NCI-H748 (cell line): ENCODE data around the gene VAV2.

Experiments
- DNase-seq: peaks from one replicate; lab custom pipeline; 2025; ENCODE audit not compliant: unreplicated experiment; lab: John Stamatoyannopoulos, UW

Gene VAV2

DNA sequence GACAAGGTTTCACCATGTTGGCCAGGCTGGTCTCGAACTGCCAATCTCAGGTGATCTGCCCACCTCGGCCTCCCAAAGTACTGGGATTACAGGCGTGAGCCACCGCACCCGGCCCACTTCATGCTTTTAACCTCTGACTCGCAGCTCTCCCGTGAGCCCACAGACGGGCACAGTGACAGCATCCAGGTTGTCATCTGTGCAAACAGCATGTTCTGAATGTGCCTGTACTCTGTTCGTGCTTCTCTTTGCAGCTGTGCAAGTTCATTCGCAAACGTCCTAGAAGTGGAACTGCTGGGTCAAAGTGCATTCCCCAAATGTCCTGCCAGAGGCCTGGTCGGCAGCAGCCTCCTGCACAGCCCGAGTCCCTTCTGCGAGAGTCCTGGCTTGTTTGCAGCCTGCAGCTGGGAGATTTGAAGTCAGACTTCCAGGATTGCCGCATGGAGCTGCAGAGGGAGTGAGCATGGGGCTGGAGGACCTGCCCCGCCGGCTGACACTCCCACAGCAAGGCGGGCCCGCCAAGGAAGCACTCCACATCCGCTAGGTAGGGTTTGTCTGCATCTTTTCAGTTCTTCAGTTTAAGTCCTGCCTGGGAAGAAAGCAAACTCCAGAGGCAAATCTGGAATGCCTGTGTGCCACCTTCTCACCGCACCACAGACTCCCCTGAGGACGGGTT is 36.6 kb upstream of the VAV2 start:
- DNase-seq, result no peak

DNA sequence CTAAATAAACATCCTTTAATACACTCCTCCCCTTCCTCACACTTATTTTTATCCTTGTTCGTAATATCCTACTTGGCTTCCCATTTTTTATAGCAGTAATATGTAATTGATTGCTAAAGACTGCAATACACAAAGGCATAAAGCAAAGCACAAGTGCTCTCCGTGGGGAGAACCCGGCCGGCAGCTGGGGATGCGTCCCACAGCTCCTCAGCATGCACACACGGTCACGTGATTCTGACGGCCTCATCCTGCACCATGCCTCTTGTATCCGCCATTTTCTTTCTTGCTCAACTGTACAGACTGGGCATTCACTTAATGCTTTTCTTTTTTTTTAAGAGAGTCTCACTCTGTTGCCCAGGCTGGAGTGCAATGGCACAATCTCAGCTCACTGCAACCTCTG is 36.0 kb upstream of the VAV2 start:
- no peak for DNase-seq

DNA sequence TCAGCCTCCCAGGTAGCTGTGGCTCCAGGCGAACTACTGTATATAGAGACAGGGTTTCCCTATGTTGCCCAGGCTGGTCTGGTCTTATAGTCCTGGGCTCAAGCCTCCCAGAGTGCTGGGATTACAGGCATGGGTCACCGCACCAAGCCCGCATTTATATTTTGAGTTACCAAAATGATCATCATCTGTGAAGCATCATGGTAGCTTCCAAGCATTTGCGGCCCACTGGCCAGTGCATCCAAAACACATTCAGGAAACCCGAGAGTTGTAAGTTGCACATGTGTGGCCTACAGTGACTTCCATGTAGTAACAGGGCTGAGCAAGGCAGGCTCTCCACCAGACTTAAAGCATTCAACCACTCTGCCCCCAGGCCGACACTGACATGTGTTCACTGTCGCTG is 35.4 kb upstream of the VAV2 start:
- no peak for DNase-seq

DNA sequence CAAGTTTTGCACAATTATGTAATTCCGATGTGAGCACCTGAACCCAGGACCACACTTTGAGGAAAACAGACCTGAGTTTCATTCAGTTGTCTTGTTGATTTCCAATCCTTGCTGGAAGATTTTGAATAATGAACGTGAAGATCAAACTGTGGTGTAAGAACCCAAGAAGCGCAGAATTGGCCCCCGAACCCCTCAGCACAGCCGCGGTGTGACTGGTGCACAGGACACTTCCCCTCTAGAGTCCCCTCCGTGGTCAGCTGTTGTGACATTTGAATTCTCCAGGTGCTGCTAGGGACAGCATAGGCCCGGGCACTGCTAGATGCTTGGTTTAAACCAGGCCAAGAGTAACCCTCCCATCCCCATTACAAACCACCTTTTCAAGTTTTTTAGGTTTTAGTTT is 34.9 kb upstream of the VAV2 start:
- no peak for DNase-seq

DNA sequence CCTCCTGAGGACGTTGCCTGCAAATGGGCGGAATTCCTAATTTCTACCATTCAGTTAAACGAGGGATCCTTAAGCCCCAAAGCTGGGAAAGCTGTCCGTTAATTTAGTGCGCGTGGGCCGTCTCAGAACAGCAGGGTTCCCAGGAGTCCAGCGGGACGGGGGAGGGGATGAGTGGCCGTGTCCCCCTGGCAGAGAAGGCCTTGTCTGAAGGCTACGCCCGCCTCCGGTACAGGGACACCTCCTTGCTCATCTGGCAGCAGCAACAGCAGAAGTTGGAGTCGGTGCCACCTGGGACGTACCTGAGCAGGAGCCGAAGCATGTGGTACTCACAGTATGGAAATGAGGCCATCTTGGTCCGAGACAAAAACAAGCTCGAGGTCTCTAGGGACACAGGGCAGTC is 34.5 kb upstream of the VAV2 start:
- DNase-seq, result no peak

DNA sequence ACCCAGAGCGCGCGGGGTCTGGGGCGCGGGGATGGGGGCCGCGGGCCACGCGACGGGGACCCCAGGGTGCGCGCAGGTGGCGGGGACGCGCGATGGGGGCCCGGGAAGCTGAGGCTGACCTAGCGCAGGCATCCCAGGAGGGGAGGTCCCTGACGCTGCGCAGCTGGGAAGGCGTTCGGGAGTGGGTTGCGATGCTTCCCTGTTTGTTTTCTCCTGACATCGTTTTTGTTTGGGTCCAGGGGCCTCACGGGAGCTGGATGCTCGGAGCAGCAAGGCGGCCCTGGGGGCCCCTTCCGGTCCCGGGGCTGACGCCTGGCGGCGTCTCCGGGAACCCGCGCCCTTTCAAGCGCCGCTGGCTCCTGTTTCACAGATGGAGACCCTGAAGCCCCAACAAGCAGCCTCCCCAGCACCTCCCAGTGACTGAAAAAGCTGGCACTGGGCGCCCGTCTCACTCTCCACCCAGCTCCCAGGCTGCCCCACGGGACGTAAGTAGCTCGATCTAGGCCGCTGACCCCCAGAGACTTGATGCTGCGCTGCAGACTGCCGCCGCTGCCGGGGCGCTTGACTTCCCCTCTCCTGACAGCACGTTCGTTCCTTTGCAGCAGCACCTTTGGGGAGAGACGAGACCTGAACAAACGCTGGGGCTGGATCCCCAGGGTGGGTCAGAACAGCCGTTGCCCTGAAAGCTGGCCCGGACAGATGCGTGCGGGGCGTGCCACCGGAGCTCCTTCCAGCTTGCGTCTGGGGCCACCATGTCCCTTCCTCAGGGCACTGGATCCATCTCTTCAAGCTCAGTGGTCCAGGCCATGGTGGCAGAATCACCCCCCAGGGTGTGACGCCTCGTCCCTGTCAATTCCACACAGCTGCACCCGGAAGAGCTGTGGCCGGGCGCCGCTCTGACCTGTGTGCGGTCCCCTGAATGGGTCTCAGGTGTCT is 33.8 kb upstream of the VAV2 start:
- DNase-seq, result peak; percentile 70

DNA sequence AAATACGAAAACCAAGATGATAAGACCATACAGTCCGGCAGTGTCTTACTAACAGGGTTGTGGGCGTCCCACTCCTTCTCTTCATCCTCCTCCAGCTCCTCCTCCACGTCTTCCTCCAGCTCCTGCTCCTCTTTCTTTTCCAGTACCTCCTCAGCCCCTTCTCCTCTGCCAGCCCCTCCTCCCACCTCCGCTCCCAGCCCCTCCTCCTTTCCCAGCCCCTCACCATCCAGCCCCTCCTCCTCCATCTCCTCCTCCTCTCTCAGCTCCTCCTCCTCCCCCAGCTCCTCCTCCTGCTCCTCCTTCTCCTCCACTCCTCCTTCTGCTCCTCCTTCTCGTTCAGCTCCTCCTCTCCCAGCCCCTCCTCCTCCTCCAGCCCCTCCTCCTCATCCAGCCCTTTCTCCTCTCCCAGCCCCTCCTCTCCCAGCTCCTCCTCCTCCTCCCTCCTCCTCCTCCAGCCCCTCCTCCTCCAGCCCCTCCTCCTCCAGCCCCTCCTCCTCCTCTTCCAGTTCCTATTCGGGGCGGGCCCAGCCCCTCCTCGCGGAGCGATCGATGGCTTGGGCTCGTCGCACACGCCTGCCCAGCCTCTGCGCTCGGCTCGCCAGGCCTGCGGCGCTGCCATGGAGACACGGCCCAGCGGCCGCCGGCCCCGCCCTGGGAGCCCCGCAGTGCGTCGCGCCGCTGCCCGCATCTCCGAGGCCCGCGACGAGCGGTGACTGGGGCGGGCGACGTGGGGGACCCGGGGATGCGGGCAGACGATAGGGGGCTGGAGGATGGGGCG is 32.9 kb upstream of the VAV2 start, which contains the start of gene BRD3OS:
Gene BRD3OS, plus strand, starts transcription at position 654 of the 778 bp plus-strand sequence. CDS start 1,267 bp downstream, outside the sequence.
- DNase-seq, result peak; percentile 99

DNA sequence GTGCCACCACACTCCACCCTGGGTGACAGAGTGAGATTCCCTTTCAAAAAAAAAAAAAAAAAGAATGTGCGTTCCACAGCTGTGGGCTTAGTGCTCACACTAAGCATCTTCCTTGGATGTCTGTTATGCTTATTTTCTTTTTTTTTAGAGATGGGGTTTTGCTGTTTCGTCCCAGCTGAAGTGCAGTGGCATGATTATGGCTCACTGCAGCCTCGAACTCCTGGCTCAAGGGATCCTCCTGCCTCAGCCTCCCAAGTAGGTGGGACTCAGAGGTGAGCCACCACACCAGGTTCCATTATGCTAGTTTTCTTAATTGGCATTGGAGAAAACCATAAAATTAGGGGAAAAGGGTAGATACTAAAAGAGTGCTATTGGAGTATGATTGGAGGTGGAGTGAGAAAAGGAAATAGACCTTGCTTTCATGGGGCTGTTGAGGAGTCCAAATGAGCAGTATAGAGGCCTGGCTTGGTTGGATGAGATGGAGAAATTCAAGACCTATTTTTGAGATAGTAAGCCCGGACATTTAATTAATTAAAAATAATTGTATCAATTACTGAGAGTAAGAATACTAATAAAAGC is 32.2 kb upstream of the VAV2 start:
- DNase-seq, result no peak

DNA sequence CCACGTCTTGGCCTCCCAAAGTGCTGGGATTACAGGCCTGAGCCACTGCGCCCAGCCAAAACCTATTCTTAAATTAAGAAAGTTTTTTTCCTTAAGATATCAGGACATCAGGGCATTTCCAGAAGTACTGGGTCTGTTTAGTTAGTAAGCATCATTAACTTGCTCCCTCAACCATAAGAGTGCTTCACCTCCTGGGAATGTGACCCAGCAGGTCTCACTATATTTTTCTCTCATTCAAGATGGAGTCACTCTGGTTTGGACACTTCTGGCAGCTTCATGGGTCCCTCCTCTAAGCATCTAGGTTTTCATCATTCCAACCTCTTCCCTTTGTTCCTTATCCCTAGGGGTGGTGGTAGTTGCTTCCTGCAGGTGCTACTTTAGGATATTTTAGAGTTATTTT is 22.8 kb upstream of the VAV2 start:
- no peak for DNase-seq

DNA sequence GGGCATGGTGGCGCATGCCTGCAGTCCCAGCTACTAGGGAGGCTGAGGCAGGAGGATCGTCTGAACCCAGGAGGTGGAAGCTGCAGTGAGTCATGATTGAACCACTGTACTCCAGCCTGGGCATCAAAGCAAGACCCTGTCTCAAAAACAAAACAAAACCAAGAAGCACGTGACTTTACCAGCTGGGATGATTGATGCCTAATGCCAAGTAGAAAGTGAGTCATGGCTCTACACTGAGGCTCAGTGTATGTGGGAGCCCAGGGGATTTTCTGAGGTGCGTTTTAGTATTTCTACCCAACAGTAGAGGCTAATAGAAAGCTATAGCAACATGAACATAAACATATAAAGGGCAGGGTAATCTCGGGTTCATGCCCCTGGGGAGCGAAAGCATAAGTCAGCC is 19.3 kb upstream of the VAV2 start:
- DNase-seq, result no peak

DNA sequence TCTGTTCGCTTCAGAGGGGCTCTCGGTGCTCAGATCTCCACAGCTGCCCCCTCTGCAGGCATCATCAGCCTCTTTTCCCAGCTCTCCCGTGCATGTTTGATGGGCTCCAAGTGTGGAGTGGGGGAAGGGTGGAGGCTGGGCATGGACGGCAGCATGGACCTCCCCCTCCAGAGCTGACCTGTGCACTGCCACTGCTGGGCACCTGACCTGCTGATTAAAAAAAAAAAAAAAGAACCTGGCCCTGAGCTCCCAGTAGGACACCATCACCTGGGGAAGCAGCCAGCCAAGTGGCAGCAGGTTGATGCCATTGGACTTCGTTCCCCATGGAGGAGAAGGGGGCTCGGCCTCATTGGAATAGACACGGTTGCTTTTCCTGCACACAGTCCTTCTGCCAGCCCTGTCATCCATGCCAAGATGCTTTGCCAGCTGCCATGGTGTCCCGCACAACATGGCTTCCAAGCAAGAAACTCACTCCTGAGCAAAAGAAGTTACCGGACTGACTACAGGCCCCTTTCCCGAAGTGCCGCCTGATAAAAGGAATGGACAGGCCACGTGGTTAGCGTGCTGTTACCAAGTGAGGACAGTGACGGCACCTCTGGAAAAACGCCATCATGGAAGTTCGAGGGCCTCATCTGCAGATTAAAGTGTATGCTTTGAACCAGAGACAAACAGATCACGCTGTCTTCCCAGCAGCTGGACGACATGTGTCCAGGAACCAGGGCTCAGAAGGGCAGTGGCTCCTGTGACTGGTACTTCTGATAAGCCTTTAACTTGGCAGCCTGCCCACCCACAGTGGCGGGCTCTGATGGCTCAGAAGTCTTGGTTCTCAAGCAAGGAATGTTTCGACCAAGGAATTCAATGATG is 18.4 kb upstream of the VAV2 start:
- no peak for DNase-seq

DNA sequence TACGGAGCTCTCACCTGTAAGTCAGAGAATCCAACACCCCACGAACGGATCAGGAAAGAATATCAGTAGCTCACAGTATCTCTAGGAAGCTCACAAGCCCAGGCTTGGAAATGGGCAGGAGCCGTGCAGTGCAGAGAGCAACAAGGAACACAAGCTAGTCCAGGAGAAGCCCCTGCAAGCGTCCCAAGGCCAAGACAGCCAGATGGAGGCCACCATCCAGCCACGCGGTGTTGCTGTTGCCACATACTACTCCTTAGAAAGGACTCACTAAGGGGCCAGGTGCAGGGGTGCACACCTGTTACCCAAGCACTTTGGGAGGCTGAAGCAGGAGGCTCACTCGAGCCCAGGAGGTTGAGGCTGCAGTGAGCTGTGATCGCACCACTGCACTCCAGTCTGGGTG is 15.4 kb upstream of the VAV2 start:
- no peak for DNase-seq

DNA sequence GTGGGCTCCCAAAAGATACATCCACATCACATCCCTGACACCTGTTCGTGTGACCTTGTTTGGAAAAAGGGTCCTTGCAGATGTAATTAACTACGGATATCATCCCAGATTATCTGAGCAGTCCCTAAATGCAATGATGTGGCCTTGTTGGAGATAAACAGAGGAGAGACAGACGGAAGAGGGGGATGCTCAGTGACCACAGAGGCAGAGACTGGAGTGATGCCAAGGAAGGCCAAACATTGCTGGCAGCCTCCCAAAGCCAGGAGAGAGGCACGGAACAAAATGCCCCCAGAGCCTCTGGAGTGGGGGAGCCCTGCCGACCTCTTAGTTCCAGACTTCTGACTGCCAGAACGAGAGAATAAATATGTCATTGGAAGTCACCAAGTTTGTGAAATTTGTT is 15.0 kb upstream of the VAV2 start:
- DNase-seq, result peak; percentile 16

DNA sequence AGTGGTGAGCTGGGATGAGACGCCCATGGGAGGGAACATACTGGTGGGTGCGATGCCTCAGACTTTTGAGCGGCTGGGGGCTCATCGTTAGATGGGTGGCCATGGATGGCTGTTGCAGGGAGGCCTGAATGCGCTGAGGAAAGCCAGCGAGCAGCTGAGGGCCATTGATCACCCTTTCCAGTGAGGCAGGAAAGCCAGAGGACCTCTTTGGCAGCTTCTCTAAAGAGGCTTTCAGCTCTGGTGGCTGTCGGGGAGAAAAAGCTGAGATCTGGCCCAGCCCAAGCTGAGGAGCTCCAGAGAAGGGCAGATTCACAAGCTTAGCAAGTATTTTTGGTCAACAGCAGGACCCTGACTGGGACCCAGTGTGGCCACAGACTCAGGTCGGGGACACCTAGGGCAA is 13.3 kb upstream of the VAV2 start:
- no peak for DNase-seq

DNA sequence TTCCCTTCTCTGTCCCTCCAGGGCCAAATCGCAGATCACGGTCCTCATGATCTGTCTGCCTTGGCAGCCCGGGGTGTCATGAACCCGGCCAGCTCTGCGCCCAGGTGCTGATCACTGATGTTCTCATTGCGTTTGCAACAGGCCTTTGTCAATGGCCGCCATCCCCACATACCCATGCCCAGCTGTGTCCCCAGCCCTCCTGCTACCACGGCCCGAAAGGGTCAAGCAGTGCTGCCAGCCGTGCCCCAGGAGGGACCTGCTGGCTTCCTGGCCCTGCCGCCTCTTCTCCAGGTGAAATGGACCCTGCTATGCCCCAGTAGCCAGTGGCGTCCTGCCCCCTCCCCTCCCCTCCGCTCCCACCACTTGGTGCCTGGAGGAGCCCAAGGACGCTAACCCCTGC is 12.8 kb upstream of the VAV2 start:
- DNase-seq, result no peak

DNA sequence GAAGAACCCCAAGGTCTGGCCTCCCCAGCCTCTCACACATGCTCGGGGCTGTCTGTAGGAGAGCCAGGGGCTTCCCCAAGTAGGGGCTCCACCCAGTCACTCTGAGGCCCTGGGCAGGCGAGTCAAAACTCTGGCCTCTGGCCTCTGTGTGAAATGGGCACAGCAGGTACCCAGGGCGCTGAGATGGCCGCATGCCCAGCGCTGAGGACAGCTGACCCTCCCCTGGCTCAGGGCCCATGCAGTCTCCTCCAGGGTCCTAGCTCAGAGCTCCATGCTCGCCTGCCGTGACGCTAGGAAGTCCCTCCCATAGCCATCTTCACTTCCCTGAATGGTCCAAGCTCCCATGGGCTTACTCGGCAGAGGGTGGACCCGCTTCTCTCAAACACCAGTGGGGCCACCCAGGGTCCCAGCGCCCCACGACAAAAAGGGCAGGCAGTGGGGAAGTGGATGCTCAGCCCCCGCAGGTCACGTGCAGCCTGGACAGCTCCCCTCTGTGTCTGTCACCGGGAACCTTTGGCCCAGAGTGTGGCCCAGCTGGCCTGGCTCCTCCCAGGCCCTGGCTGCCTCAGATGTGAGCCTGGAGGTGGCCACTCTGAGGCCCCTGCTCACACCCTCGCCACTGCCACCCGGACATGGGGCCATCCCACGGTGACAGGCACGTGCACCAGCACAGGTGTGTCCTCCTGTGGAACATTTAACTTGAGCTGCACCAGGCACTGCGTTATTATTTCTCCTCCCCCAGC is 12.2 kb upstream of the VAV2 start:
- no peak for DNase-seq

DNA sequence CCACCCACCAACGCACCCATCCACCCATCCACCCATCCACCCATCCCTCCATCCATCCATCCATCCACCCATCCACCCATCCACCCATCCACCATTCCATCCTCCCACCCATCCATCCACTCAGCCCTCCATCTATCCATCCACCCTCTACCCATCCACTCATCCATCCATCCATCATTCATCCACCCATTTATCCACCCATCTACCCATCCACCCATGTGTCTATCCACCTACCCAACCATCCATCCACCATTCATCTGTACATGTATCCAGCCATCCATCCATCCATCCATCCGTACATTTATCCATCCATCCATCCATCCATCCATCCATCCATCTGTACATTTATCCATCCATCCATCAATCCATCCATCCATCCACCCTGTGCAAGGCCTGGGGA is 11.1 kb upstream of the VAV2 start:
- DNase-seq, result no peak

DNA sequence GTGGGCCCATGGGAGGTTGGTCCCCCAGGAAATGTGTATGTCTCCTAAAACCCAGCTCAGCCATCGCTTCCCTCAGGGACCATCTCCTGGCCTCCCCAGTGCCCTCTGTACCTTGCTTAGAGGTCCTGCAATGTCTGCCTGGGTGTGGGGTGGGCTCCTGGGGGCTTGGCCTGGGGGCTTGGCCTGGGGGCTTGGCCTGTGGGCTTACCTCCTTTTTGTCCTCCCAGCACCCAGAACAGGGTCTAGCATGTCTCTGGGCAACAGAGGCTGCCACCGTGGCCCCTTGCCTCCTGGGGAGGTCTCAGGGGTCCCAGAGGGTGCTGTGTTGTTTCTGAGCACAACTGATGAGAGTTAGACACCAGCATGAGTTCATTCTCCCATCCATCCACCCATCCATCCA is 10.7 kb upstream of the VAV2 start:
- no peak for DNase-seq

DNA sequence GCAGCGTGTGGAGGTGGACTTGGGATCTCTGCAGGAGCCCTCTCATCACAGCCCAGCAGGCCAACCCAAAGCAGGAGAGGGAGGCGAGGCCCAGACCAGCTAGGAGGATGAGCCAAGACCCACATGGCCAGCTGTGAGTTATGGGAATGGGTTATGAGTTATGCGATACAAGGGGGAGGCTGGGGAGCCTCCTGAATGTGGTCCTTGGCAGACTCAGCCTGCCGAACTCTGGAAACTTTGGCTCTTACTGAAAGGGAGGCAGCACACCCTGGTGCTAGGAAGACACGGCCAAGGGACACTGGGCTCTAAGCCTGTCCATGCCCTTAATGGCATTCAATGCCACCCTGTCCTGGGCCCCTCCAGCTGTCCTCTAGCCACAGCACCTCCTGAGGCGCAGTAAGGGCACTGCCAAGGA is 7.7 kb upstream of the VAV2 start:
- DNase-seq, result no peak
